Stimulated activated CD4-positive, alpha-beta T cell treated with anti-CD3 and anti-CD28 coated beads, Interleukin-15, amount 100 ng/mL, for 24 hours (primary cell): ENCODE results near the gene PLEKHO1.

ENCODE experiments used
- DNase-seq: peaks from one replicate; pipeline ENCODE4 v3.0.0-alpha.2; 2020

The PLEKHO1 gene

GRCh38 chr1:150150133-150151021 lies 661 bp downstream of the PLEKHO1 start:
- DNase-seq = peak; percentile 44

DNA sequence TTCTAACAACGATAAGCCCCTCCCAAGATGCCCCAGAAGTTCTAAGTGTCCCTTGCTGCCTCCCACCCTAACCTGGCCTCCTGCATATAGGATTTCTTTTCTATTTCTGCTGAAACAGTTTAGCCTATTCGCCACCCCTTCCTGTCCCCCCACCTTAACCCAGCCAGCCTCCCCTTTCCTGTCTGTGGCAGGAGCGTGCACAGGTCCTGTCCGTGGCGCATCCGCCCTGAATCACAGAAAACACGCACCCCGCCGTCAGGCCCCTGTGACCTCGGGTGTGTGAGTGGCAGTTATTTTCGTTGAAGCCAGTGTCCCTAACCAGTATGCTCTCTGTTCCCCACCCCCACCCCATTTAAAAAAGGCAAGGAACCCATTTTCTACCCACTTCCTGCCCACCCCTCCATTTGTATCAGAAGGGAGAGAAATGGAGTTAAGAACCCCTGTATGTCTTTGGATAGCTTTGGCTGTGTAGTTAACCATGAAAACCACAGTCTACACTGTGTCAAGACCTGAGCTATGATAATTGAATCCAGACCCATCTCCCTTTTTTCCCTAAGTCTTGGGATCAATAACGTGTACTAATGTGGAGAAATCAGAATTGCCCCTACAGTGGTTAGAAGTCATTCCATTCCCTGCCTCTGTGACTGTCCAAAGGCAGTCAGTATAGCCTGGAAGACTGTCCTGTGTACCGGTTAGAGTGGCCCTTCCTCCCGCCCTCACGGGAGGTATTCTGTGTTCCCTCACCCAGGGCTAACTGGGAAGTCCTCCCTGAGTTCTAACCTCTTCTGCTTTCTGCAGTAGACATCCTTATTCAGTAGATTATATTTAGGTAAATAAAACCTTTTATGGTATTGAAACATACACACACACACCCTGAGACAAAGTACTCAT lies 1.8 kb downstream of the PLEKHO1 start:
- DNase-seq = peak; percentile 63

- DNase-seq = no peak
Measured at GRCh38 chr1:150152182-150152536, 2.4 kb downstream of the PLEKHO1 start.

DNA sequence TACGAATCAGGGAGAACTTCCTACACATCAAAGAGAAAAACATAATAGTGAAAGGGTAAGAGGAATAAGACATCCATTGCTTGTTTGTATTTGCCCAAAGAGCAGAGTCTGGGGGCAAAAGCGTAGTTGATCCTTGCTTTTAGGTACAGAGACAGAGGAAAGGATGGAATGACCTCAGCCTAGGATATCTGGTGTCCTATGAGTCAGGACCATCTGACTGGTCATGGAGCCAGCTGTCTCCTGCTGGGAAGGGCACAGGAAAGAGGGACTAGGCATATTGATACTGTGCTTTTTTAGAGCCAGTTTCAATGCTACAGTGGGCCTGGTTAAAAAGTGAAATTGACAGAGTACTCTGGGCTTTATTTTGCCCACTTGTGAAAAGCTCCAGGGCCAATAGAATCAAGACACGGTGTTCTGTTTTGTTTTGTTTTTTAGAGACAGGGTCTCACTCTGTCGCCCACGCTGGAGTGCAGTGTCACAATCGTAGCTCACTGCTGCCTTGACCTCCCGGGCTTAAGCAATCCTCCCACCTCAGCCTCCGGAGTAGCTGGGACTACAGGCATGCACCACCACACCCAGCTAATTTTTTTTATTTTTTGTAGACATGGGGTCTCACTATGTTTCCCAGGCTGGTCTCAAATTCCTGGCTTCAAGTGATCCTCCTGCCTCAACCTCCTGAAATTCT lies 3.2 kb downstream of the PLEKHO1 start:
- DNase-seq = no peak

DNA sequence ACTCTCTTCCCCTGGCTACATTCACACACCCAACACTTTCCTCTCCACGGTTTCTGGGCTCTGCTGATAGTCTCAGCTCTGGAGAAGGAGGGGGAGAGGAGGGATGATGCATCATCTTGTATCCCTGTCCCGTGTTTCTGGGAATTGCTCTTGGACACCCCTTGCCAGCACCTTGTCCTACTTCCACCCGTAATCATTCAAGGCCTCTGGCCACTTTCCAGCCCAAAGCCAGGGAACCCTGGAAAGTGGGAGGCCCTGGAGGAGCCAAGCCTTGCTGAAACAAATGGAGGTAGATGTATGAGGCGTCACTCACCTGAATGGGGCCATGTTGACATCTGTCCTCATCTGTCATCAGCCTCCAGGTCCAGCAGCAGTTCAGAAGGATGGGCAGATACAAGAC lies 4.4 kb downstream of the PLEKHO1 start:
- DNase-seq = no peak

GRCh38 chr1:150155413-150156071 lies 5.8 kb downstream of the PLEKHO1 start:
- DNase-seq = no peak

GRCh38 chr1:150156868-150157603 lies 7.3 kb downstream of the PLEKHO1 start:
- no peak for DNase-seq

GRCh38 chr1:150159550-150159949 lies 9.8 kb downstream of the PLEKHO1 start:
- no peak for DNase-seq

GRCh38 chr1:150160964-150161621 lies 11.4 kb downstream of the PLEKHO1 start:
- DNase-seq = no peak

GRCh38 chr1:150161747-150162581 lies 12.2 kb downstream of the PLEKHO1 start:
- no peak for DNase-seq

DNA sequence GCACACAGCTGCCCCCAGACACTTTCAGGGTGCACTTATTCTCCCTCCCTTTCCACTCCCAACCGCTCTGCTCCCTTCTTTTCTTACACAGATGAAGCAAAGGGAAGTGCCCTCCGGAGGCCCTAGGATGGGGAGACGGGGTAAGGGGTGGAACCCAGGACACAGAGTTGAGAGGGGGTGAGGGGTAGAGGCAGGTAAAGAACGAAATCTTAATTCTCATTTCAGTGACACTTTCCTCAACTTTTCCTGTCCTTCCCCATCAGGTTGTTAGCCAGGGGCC lies 12.8 kb downstream of the PLEKHO1 start:
- no peak for DNase-seq

DNA sequence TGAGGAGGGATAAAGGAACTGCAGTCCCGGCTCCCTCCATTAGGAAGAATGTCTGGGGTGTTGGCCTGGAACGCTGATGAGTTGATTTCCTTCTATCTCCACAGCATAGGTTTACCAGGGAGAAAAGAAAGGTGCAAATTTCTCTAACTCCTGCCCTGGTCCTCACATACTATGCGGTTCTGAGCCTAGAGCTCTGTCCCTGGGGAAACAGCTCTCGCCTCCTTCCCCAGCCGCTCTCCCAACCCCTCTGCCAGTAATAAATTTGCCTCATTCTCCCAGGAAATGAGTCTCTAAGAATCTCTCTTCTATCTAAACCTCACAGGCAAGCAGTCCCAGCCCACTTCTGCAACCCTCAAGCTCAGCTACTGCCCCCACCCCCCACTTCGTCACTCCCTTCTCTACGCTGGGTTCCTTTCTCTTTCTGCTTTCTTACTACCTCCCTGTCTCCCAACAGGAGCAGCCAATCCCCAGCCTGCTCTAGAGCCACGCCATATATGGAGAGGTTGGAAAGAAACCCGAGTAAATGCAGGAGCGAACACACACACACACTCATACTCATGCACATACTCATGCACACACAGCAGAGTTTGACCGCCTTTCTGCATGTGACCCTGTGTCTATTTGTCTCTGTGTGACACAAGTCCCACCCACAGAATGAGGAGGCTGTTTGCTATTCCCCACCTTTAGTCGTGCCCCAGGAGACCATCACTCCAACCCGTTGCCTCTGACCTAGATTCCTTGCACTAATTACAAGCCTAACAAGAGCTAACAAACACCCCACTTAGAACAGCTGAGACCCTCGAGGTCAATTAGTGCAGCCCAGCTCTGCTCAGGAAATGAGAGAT lies 13.4 kb downstream of the PLEKHO1 start:
- DNase-seq = peak; percentile 35

DNA sequence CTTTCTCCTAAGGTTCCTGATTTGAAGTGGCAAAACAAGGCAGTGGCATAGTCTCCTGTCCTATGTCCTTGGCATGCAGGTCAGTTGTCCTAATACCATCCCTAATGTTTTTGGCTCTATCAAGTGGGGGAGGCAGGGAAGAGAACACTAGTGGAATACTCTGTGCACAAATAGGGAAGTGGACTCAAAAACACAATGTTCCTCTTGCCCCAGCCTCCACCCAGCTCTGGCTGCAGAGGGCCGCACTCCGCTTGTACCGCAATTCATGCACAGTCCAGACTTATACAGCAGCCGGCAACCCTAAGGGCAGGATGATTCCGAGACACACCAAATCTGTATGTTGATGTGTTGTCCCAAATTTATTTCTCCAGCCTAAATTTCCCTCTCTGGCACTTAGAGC lies 14.5 kb downstream of the PLEKHO1 start:
- DNase-seq = no peak

GRCh38 chr1:150164779-150165178 lies 15.1 kb downstream of the PLEKHO1 start:
- DNase-seq = no peak

DNA sequence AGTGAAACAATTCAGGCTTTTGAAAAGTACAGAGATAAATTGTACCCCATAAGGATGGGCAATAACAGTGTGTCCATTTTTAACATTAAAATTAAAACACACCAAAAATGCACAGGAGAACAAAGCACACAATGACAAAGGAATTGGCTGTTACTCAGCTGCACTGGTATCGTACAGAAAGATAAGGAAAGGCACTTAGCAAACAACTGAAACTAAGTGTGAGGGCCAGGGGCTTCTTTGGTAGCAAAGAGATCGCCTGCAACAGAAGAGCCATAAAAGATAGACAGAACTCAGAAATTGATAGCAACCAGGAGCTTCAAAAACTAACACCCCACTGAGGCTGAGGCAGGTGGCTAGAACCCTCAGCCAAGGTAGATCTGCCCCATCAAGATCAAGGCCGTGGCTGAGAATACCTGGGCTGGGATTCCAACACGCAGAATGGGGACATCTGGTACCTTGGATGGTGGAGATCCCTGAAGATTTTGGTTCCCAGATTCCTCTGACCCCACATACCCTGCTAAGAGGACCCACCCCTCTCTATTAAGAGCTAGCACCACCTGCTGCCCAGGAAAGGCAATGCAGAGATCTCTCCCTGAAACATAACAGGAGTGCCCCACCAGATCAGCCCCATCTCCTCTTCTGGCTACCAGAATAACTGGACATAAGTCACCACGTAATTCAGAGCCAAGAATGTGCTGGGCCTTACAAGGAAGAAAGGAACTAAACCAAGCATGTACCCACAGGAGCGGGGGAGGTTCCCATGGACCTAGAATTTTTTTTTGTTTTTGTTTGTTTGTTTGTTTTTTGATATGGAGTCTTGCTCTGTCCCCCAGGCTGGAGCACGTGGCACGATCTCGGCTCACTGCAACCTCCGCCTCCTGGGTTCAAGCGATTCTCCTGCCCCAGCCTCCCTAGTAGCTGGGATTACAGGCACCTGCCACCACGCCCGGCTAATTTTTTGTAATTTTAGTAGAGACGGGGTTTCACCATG lies 16.2 kb downstream of the PLEKHO1 start:
- DNase-seq = peak; percentile 56

GRCh38 chr1:150168960-150169601 lies 19.4 kb downstream of the PLEKHO1 start:
- DNase-seq = peak; percentile 67

GRCh38 chr1:150171801-150172200 lies 22.1 kb downstream of the PLEKHO1 start:
- DNase-seq = no peak

GRCh38 chr1:150173141-150173585 lies 23.4 kb downstream of the PLEKHO1 start:
- no peak for DNase-seq
